Astrocyte (in vitro differentiated cells and primary cell): ENCODE data around the gene TGFBI. TPM values are rescaled to one million over a fixed set of nuclear protein-coding genes. Genes with fewer than 3 reads are reported as not detected.

Experiments used
- DNase-seq: peaks from one replicate; pipeline ENCODE4 v3.0.0-alpha.2; 2010; ENCODE audit warnings: low read depth
- FAIRE-seq: peaks from 2 replicates; lab custom pipeline; 2011; peaks lifted over from hg19 to GRCh38; lab: Jason Lieb, UNC
- H2AFZ ChIP-seq: 2 replicates; pipeline ENCODE4 v1.6.0; 2012; ENCODE audit warnings: low read depth, low read length, inconsistent platforms
- H3K27ac ChIP-seq: 2 replicates; pipeline ENCODE4 v1.5.1; 2011; ENCODE audit warnings: low read depth, low read length, inconsistent platforms
- H3K27me3 ChIP-seq: 2 replicates; pipeline ENCODE4 v1.6.0; 2011; ENCODE audit warnings: low read length, inconsistent platforms; ENCODE audit not compliant: insufficient read depth
- H3K36me3 ChIP-seq: 2 replicates; pipeline ENCODE4 v1.5.1; 2011; ENCODE audit warnings: low read length, inconsistent platforms; ENCODE audit not compliant: insufficient read depth
- H3K4me1 ChIP-seq: 2 replicates; pipeline ENCODE4 v1.5.1; 2011; ENCODE audit warnings: low read length, inconsistent platforms; ENCODE audit not compliant: insufficient read depth
- H3K4me2 ChIP-seq: 2 replicates; pipeline ENCODE4 v1.6.0; 2012; ENCODE audit warnings: low read length, inconsistent platforms
- H3K4me3 ChIP-seq: 2 replicates; pipeline ENCODE4 v1.5.1; 2011; ENCODE audit warnings: low read depth, mild to moderate bottlenecking, low read length, inconsistent platforms; ENCODE audit not compliant: insufficient read depth
- H3K79me2 ChIP-seq: 2 replicates; pipeline ENCODE4 v1.6.0; 2012; ENCODE audit warnings: mild to moderate bottlenecking, low read length, inconsistent platforms; ENCODE audit not compliant: insufficient read depth
- H3K9ac ChIP-seq: 2 replicates; pipeline ENCODE4 v1.6.0; 2012; ENCODE audit warnings: mild to moderate bottlenecking, low read length, inconsistent platforms
- H3K9me3 ChIP-seq: 2 replicates; pipeline ENCODE4 v1.5.1; 2012; ENCODE audit warnings: low read depth, mild to moderate bottlenecking, low read length, inconsistent platforms; ENCODE audit not compliant: insufficient read depth
- H4K20me1 ChIP-seq: 2 replicates; pipeline ENCODE4 v1.6.0; 2012; ENCODE audit warnings: low read length, inconsistent platforms; ENCODE audit not compliant: insufficient read depth
- H3K27ac Mint-ChIP-seq: one replicate; pipeline ENCODE4 v1.8.0; 2021; ENCODE audit warnings: mild to moderate bottlenecking, mixed read lengths; ENCODE audit not compliant: unreplicated experiment
- H3K27me3 Mint-ChIP-seq: one replicate; pipeline ENCODE4 v1.8.0; 2021; ENCODE audit warnings: low read depth, mixed read lengths; ENCODE audit not compliant: unreplicated experiment
- H3K36me3 Mint-ChIP-seq: one replicate; pipeline ENCODE4 v1.8.0; 2021; ENCODE audit warnings: low read depth, mixed read lengths; ENCODE audit not compliant: unreplicated experiment
- H3K4me1 Mint-ChIP-seq: one replicate; pipeline ENCODE4 v1.8.0; 2021; ENCODE audit warnings: low read depth, mixed read lengths; ENCODE audit not compliant: unreplicated experiment
- H3K4me3 Mint-ChIP-seq: one replicate; pipeline ENCODE4 v1.8.0; 2021; ENCODE audit warnings: mild to moderate bottlenecking, moderate library complexity, mixed read lengths; ENCODE audit not compliant: unreplicated experiment
- H3K9me3 Mint-ChIP-seq: one replicate; pipeline ENCODE4 v1.8.0; 2021; ENCODE audit warnings: mild to moderate bottlenecking, mixed read lengths; ENCODE audit not compliant: unreplicated experiment
- CTCF ChIP-seq: IDR thresholded peaks from 2 replicates; pipeline ENCODE4 v1.5.1; 2011; ENCODE audit warnings: low read depth, mild to moderate bottlenecking, inconsistent platforms, low read length, moderate library complexity; ENCODE audit not compliant: insufficient read depth
- EZH2 ChIP-seq: IDR thresholded peaks from 2 replicates; pipeline ENCODE4 v1.6.1; 2012; ENCODE audit warnings: mild to moderate bottlenecking, low read length, inconsistent platforms; ENCODE audit not compliant: insufficient read depth
- total RNA-seq: library from RNA; stranded (reverse); gene quantifications from 2 replicates; pipeline ENCODE4 v1.2.1, GENCODE V29; 2021

The TGFBI gene
- total RNA-seq, 1 donor from 2014 or later = 1,145 TPM

GRCh38 chr5:136094913-136095641 is 66.3 kb downstream of the TGFBI start:
- Mint-ChIP-seq H3K9me3 (no peaks in the 10 kb centered on the region), H3K4me1 (no peaks in the 10 kb centered on the region), H3K27ac (no peak overlapping the region), H3K36me3 (no peaks in the 10 kb centered on the region), H3K4me3 (no peak overlapping the region), H3K27me3 (peaks cover 30% of the 10 kb centered on the region)
- FAIRE-seq (no peak), DNase-seq (no peak)
- H3K27ac ChIP-seq = no peak overlapping the region
- TF ChIP-seq CTCF = no peak
- TF ChIP-seq EZH2 = no peak
- H3K27me3 ChIP-seq = peaks cover 4% of the 10 kb centered on the region
- no peaks in the 10 kb centered on the region for H3K4me1 ChIP-seq
- H3K9ac ChIP-seq = no peak overlapping the region
- no peak overlapping the region for H3K4me3 ChIP-seq
- no peaks in the 10 kb centered on the region for H3K9me3 ChIP-seq
- no peaks in the 10 kb centered on the region for H3K36me3 ChIP-seq
- H2AFZ ChIP-seq = no peak overlapping the region
- no peaks in the 10 kb centered on the region for H4K20me1 ChIP-seq
- H3K4me2 ChIP-seq = no peak overlapping the region
- no peaks in the 10 kb centered on the region for H3K79me2 ChIP-seq

GRCh38 chr5:136098176-136098575 is 69.4 kb downstream of the TGFBI start:
- Histone ChIP-seq H3K4me3 (no peak overlapping the region), H3K27me3 (peaks cover 4% of the 10 kb centered on the region), H3K9me3 (no peaks in the 10 kb centered on the region), H2AFZ (no peak overlapping the region), H3K79me2 (no peaks in the 10 kb centered on the region), H3K9ac (no peak overlapping the region), H3K4me1 (no peaks in the 10 kb centered on the region), H3K36me3 (no peaks in the 10 kb centered on the region), H3K4me2 (no peak overlapping the region), H3K27ac (no peak overlapping the region), H4K20me1 (no peaks in the 10 kb centered on the region)
- TF ChIP-seq EZH2 (no peak), CTCF (no peak)
- Mint-ChIP-seq H3K36me3 (no peaks in the 10 kb centered on the region), H3K27me3 (peaks cover 30% of the 10 kb centered on the region), H3K9me3 (no peaks in the 10 kb centered on the region), H3K4me1 (no peaks in the 10 kb centered on the region), H3K4me3 (no peak overlapping the region), H3K27ac (no peak overlapping the region)
- no peak for FAIRE-seq
- no peak for DNase-seq

GRCh38 chr5:136099870-136100269 is 71.1 kb downstream of the TGFBI start:
- no peak for TF ChIP-seq EZH2
- no peak for TF ChIP-seq CTCF
- no peaks in the 10 kb centered on the region for H3K36me3 Mint-ChIP-seq
- no peak overlapping the region for H3K4me3 Mint-ChIP-seq
- no peak overlapping the region for H3K27ac ChIP-seq
- H3K4me1 ChIP-seq = no peaks in the 10 kb centered on the region
- no peak for FAIRE-seq
- no peak for DNase-seq
- no peak overlapping the region for H3K4me3 ChIP-seq
- no peak overlapping the region for H3K4me2 ChIP-seq
- H3K27me3 Mint-ChIP-seq = peaks cover 22% of the 10 kb centered on the region
- H3K9ac ChIP-seq = no peak overlapping the region
- H4K20me1 ChIP-seq = no peaks in the 10 kb centered on the region
- peaks cover 4% of the 10 kb centered on the region for H3K27me3 ChIP-seq
- H3K9me3 ChIP-seq = no peaks in the 10 kb centered on the region
- peaks cover 3% of the 10 kb centered on the region for H3K4me1 Mint-ChIP-seq
- no peak overlapping the region for H2AFZ ChIP-seq
- no peaks in the 10 kb centered on the region for H3K36me3 ChIP-seq
- no peak overlapping the region for H3K27ac Mint-ChIP-seq
- no peaks in the 10 kb centered on the region for H3K9me3 Mint-ChIP-seq
- no peaks in the 10 kb centered on the region for H3K79me2 ChIP-seq
